Measurements from ENCODE around the gene CACNA1A.

CACNA1A gene

DNA sequence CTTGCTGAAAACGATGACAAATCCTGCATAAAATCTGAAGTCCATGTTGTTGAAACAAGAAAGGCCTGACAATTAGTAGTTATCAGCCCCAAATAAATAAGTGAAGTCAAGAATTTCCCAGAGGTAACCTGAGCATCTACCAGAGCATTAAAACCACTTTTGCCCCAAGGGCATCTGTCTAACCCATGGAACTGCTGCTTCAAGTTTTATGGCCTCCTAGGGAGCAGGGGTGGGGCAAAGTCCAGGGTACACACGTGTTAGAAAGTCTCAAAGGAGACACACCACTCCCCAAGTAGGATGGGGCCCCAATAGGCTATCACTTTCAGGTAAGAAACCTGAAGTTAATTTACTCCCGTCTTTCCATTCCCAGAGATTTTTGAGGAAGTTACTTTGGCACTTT, 81.1 kb downstream of the CACNA1A start:
- H3K4me3 ChIP-seq (ENCODE audit: low read length) = no peak overlapping the region
- TF ChIP-seq ZNF274 (IDR thresholded peaks at IDR 0.05; ENCODE audit: low read depth, low read length) = no peak

DNA sequence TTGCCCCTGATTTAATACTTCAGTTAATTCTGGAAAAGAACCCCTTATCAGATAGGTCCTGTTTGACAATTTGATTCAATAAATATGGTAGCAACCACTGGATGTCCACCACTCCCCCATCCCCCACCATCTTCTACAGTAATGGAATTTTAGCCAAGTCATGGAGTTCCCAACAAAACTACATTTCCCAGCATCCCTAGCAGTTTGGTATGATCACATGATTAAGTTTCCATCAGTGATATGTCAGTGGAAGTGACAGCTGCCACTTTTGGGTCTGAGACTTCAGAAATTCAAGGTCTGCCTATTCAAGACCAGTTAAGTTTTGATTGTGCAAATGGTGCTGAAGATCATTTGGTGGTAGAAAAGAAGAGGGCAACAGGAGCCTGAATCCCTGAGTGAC, 85.5 kb downstream of the CACNA1A start:
- H3K4me3 ChIP-seq (ENCODE audit: low read length) = no peak overlapping the region
- no peak for TF ChIP-seq ZNF274 (IDR thresholded peaks at IDR 0.05; ENCODE audit: low read depth, low read length)

DNA sequence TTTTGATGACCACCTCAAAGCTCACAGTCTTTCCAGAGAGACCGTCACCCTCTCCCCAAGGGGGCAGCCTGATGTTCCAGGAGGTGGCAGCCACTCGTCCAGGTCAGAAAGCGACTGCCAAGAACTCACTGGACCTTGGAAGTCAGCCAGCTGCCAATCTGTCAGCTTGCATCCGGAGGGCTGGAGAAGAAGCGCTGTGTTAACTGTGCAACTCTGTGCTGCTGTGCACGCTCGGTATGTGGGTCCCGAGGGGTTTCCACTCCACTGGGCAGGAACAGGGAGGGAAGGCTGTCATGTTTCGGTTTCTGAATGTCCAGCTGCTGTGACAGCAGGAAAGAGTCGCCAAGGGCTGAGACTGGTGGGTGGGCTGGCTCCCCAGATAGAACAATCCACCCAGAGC, 89.2 kb downstream of the CACNA1A start:
- no peak overlapping the region for H3K4me3 ChIP-seq (ENCODE audit: low read length)
- TF ChIP-seq ZNF274 (IDR thresholded peaks at IDR 0.05; ENCODE audit: low read depth, low read length) = no peak

DNA sequence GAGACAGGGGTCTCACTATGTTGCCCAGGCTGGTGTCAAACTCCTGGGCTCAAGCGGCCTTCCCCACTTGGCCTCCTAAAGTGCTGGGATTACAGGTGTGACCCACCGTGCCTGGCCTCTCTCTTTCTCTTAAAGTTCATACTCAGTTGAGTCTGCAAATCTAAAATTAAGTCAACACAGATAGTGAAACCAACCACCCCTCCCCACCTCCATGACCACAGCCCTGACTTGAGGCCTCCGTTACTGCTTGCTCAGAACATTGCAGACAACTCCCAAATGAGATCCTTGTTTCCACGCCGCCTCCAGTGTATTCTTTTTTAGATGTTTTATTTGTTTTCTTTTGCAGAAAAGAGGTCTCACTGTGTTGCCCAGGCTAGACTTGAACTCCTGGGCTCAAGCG, 94.4 kb downstream of the CACNA1A start:
- no peak overlapping the region for H3K4me3 ChIP-seq (ENCODE audit: low read length)
- TF ChIP-seq ZNF274 (IDR thresholded peaks at IDR 0.05; ENCODE audit: low read depth, low read length) = no peak

DNA sequence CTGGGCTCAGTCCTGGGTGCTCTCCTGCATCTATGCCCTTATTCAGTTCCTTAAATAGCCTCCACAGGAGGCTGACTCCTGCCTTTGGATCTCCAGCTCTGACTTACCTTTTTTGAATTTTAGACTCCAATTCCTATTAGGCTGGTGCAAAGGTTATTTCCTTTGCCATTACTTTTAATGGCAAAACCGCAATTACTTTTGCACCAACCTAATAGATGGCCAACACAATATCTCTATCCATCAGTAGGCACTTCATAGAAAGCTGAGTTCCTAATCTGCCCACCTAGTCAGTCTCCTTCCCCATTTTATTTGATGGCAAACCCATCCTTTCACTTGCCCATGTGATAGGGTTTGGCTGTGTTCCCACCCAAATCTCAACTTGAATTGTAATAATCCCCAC, 95.3 kb downstream of the CACNA1A start:
- TF ChIP-seq ZNF274 (IDR thresholded peaks at IDR 0.05; ENCODE audit: low read depth, low read length) = no peak
- no peak overlapping the region for H3K4me3 ChIP-seq (ENCODE audit: low read length)

DNA sequence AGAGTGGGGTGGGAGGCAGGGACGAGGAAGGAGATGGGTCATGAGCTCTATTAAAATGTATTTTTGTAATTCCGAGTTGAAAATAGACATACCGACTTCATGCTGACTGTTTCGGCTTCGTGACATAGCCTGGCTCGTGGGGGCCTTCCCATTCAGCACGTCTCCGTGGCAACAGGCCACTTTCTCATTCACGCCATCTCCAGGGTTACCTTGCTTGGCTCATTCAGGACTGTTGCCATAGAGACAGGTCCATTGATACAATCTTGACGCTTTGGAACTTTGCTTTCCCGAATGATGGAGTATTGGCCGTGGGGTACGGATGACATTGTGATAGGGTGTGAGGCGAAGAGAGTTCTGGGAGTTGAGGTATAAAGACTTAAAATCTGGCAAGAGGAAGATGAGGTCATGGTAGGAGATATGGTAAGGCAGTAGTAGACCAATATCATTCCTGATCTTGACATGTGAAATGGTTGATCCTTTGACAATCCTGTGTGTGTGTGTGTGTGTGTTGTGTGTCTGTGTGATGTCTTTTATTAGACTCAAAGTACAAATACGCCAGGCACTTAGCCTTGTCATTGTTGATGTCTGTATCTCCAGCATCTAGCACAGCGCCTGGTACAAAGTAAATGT, 97.3 kb downstream of the CACNA1A start:
- TF ChIP-seq ZNF274 (IDR thresholded peaks at IDR 0.05; ENCODE audit: low read depth, low read length) = no peak
- H3K4me3 ChIP-seq (ENCODE audit: low read length) = no peak overlapping the region

DNA sequence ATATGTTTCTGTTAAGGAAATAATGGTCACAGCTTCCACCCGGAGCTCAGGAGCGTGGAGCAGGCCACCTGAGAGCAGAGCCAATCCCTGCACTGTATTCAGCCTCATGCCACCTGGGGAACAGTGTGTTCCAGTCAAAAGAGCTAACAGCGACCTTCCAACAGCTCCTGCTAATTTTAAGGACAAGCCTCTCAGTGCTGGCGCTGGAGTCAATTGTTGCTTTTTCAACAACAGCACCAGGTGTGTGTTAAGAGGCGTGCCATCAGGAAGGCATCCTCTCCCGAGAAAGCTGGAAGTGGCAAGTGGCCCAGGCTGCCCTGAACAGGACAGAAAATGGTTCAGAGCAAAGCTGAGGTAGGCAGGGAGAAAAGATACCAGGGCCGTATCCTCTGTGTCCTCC, 102.0 kb downstream of the CACNA1A start:
- TF ChIP-seq ZNF274 (IDR thresholded peaks at IDR 0.05; ENCODE audit: low read depth, low read length) = no peak
- no peak overlapping the region for H3K4me3 ChIP-seq (ENCODE audit: low read length)

DNA sequence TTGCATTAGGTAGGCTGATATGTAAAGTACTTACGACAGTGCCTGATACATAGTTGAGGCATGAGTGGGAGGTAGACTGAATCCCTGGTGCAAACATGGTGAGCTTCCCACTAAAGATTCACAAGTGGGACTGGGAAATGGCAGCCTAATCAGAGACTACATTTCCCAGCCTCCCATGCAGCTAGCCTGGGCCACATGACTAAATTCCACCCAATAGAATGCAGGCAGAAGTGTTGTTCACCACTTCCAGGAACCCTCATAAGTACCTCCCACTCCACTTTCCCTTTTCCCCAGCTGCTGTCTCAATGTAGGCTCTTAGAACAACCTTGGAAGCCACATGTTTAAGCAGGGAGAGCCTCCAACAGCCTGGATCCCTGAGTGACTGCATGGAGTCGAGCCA, 104.9 kb downstream of the CACNA1A start:
- no peak for TF ChIP-seq ZNF274 (IDR thresholded peaks at IDR 0.05; ENCODE audit: low read depth, low read length)

DNA sequence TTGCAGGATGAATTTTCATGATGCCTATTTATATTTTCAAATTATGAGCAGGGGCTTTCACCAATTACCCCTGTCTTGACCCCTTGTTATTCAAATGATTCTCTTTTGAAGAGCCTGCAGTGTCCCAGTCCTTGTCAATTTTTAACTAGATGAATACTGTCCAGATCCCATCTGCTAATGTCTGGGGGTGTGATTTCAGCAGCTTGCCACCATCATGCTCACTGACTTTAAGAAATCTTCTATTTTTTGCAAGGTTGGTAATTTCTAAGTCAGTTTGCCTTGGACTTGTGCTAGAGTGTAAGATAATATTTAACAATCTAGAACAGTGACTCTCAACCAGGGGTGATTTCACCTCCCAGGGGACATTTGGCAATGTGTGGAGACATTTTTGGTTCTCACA, 106.0 kb downstream of the CACNA1A start:
- TF ChIP-seq ZNF274 (IDR thresholded peaks at IDR 0.05; ENCODE audit: low read depth, low read length) = no peak

More for the DNA sequence above, 104.9 kb downstream of the CACNA1A start:
- H3K4me3 ChIP-seq (ENCODE audit: low read length) = no peak overlapping the region

DNA sequence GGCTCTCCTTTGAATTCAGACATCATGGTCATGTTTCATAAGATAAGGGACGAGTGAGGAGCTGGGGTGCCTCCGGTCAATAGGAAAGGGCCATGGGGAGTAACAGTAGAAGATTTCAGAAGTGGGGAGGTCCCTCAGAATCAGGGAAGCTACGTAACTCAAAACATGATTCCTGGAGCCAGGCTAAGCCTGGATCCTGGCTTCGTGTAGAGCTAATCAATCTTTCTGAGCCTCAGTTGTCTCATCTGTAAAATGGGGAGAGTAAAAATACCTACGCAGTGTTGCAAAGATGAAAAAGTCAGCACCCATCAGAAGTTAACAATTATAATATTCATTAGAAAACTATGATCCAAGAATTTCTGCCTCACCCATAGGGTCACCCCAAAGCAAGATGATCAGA, 106.5 kb downstream of the CACNA1A start:
- no peak overlapping the region for H3K4me3 ChIP-seq (ENCODE audit: low read length)
- no peak for TF ChIP-seq ZNF274 (IDR thresholded peaks at IDR 0.05; ENCODE audit: low read depth, low read length)

More for the DNA sequence above, 106.0 kb downstream of the CACNA1A start:
- no peak overlapping the region for H3K4me3 ChIP-seq (ENCODE audit: low read length)

DNA sequence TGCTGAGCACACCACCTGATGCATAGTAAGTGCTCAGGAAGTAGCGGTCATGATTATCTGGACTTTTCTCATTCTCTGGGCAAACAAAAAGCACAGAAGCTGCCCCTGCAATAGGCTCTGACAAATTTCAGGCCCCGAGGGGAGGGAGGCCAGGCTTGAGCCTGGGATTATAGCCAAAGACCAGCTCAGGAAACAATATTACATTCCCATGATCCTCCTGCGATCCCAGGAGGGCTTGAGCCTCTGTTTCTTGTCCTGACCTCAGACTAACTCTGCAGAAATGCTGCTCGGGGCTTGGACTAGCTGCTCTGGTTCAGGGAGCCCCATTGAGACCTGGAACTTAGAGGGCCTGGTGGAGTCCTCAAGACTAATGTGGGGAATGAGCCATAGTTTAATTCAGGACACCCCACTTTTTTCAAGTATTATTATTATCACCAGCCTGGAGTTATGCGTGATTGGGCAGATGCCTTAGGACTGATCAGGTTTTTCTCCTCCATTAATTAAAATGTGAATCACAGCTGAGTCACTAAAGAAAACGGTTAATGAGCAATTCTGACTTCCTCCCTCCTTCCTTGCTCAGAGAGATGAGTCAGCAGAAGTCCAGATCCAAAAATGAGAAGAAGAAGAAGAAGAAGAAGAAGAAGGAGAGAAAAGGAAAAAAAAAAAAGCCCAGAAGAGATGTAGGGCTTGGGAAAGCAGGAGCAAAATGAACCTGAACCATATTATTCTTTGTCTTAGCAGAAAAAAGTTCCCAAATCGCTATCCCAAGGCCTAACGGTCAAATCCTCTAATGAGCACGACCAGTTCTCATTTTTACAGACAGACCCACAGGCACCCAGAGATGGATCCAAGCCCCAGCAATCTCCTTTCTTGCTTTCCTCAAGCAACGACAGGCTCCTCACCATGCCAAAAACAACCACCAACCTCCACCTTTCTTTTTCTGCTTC, 107.2 kb downstream of the CACNA1A start:
- no peak overlapping the region for H3K4me3 ChIP-seq (ENCODE audit: low read length)
- no peak for TF ChIP-seq ZNF274 (IDR thresholded peaks at IDR 0.05; ENCODE audit: low read depth, low read length)

DNA sequence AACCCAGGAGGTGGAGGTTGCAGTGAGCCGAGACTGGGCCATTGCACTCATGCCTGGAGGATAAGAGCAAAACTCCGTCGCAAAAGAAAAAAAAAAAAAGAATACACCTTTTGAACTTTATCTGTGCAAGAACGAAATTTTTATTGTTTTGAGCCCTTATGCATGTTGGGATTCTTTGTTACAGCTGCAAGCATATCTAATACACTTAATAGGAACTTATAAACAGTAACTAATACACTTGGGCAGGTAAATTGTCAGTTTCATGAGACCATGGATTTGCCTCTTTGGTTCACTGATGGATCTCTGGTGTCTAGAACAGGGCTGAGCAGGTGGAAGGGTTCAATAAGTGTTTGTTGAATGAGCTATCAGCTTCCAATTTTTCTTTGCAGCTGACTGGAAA, 108.1 kb downstream of the CACNA1A start:
- no peak overlapping the region for H3K4me3 ChIP-seq (ENCODE audit: low read length)
- TF ChIP-seq ZNF274 (IDR thresholded peaks at IDR 0.05; ENCODE audit: low read depth, low read length) = no peak

DNA sequence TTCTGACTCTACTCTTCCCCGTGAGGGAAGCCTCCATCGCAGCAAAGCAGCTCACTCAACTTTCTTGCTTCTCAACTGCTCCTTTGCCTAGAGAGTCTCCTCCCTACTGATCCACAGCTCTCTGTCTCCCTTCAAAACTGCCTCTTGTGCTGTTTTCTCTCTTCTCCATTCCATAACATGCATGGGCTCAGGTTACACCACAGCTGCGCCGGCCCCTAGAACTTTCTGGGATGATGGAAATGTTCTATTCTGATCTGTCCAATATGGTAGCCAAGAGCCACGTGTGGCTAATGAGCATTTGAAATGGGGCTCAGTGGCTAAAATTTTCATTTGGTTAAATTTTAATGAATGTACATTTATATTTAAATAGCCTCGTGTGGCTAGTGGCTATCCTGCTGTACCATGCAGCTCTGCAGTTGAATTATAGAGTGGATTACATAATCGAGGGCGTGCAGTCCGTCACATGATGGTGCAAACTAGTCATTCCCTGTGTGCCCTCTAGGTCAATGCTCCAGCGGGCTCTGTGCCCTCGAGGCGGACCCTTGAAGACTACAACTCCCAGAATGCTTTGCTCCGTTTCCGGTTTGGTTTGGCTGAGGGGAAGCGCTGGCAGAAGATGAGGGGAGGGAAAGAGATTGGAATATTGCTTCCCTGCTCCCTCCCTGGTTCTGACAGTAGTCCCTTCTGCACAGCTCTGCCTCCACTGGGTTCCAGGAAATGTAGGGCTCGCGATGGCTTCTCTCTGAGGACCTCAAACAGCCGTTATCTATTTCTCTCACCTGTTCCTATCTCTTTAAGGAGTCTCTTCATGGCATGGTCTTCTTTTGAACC, 109.8 kb downstream of the CACNA1A start:
- TF ChIP-seq ZNF274 (IDR thresholded peaks at IDR 0.05; ENCODE audit: low read depth, low read length) = no peak
- H3K4me3 ChIP-seq (ENCODE audit: low read length) = no peak overlapping the region

DNA sequence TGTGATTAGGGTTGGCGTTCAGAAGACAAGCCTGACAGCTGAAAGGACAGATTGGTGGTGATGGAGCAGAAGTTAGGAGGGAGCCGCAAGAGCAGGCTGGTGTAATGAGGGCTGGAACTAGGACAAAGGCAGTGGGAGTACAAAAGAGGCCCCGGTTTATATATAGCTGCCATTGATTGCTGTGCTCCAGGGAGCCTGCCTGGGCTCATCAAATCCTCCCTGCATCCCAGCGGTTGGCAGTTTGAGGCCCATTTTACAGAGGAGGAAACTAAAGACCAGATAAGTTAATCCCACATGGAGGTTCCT, 123.7 kb downstream of the CACNA1A start:
- no peak overlapping the region for H3K4me3 ChIP-seq (ENCODE audit: low read length)
- TF ChIP-seq ZNF274 (IDR thresholded peaks at IDR 0.05; ENCODE audit: low read depth, low read length) = no peak

Measured in GM08714 (cell line).